Measurements from ENCODE around the gene CIDEC.
"Not testable (repeated sequence)": the region's sequence is repeated elsewhere in the genome, so short reads cannot be mapped to it uniquely, and the experiment has no call there.

Gene CIDEC

DNA sequence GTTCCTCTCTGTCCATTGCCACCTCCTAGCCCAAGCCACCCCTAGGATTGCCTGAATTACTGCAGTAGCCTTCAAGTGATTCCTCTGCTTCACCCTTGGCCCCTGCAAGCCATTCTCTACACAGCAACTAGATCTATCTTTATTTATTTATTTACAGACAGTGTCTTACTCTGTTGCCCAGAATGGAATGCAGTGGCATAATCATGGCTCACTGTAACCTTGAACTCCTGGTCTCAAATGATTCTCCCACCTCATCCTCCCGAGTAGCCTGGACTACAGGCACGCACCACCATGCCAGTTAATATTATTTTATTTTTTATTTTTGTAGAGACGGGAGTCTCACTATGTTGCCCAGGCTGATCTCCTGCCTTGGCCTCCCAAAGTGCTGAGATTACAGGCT is 8.5 kb upstream of the CIDEC start:
- Histone ChIP-seq H3K36me3 (ENCODE audit: control insufficient read depth, insufficient read depth, low read length) (peaks cover 14% of the 10 kb centered on the region), H3K9me3 (ENCODE audit: control insufficient read depth, insufficient read depth, low read depth, low read length) (no peaks in the 10 kb centered on the region), H3K27ac (ENCODE audit: low read depth, low read length) (no peak overlapping the region), H3K9ac (ENCODE audit: low read length) (no peak overlapping the region), H3K4me1 (ENCODE audit: control insufficient read depth, insufficient read depth, low read length) (peaks cover 10% of the 10 kb centered on the region; the same call in 1 of the 2 replicates), H3K27me3 (ENCODE audit: control insufficient read depth, insufficient read depth, low read length) (no peaks in the 10 kb centered on the region), H3K4me3 (ENCODE audit: low read depth, low read length) (no peak overlapping the region)

- Histone ChIP-seq H3K4me1 (ENCODE audit: control insufficient read depth, insufficient read depth, low read length) (peaks cover 10% of the 10 kb centered on the region; the same call in 1 of the 2 replicates), H3K9me3 (ENCODE audit: control insufficient read depth, insufficient read depth, low read depth, low read length) (no peaks in the 10 kb centered on the region), H3K9ac (ENCODE audit: low read length) (no peak overlapping the region), H3K36me3 (ENCODE audit: control insufficient read depth, insufficient read depth, low read length) (peaks cover 4% of the 10 kb centered on the region), H3K27ac (ENCODE audit: low read depth, low read length) (no peak overlapping the region), H3K27me3 (ENCODE audit: control insufficient read depth, insufficient read depth, low read length) (no peaks in the 10 kb centered on the region), H3K4me3 (ENCODE audit: low read depth, low read length) (no peak overlapping the region)
Observed at GRCh38 chr3:9887480-9887879, 7.4 kb upstream of the CIDEC start.

DNA sequence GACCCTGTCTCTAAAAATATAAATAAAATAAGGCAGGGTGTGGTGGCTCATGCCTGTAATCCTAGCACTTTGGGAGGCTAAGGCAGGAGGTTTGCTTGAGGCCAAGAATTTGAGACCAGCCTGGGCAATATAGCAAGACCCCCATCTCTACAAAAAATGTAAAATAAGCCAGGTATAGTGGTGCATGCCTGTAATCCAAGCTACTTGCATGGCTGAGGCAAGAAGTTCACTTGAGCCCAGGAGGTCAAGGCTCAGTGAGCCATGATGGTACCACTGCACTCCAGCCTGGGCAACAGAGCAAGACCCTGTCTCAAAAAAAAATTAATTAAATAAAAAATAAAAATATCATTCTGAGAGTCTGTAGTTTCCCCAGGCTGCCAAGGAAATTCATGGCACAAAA is 6.3 kb upstream of the CIDEC start:
- Histone ChIP-seq H3K9ac (ENCODE audit: low read length) (no peak overlapping the region), H3K27ac (ENCODE audit: low read depth, low read length) (no peak overlapping the region), H3K36me3 (ENCODE audit: control insufficient read depth, insufficient read depth, low read length) (no peaks in the 10 kb centered on the region), H3K27me3 (ENCODE audit: control insufficient read depth, insufficient read depth, low read length) (no peaks in the 10 kb centered on the region), H3K9me3 (ENCODE audit: control insufficient read depth, insufficient read depth, low read depth, low read length) (no peaks in the 10 kb centered on the region), H3K4me3 (ENCODE audit: low read depth, low read length) (no peak overlapping the region), H3K4me1 (ENCODE audit: control insufficient read depth, insufficient read depth, low read length) (peaks cover 10% of the 10 kb centered on the region; the same call in 1 of the 2 replicates)

GRCh38 chr3:9884555-9885165 is 4.6 kb upstream of the CIDEC start:
- H3K4me3 ChIP-seq (ENCODE audit: low read depth, low read length) = no peak overlapping the region
- peak overlapping the region; percentile 66; the same call in 1 of the 2 replicates for H3K27ac ChIP-seq (ENCODE audit: low read depth, low read length)

DNA sequence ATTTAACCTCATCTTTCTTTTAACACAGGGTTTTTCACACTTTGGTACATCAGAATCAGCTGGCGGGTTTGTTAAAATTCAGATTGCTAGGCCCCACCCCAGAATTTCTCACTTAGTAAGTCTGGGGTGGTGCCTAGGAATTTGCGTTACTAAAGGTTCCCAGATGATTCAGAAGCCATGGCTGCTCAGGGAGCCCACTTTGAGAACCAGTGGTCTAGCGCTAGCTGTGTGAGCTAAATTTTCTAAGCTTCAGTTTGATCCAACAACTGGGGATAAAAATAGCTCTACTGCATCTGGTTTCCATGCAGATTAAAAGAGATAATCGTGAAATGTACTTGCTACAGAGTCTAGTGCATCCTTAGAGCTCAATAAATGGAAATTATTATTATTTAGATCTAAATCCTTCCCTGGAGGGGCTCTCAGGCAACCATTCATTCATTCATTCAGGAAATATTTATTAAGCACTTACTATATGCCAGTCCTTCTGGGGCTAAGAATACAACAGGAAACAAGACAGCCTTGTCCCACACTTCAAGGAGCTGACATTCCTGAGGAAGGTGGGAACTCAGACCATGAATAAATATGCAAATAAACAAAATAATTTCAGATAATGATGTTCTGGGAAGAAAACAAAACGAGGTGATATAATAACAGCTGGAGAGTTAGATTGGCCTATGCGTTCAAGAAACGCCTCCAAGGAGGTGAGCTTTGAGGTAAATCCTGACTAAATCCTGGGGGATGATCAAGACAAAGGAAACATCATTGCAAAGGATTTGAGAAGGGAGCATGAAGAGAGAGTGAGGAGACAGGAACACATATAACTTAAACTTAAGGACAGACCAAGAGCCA is 3.9 kb upstream of the CIDEC start:
- Histone ChIP-seq H3K4me1 (ENCODE audit: control insufficient read depth, insufficient read depth, low read length) (peaks cover 10% of the 10 kb centered on the region; the same call in 1 of the 2 replicates), H3K27me3 (ENCODE audit: control insufficient read depth, insufficient read depth, low read length) (no peaks in the 10 kb centered on the region), H3K4me3 (ENCODE audit: low read depth, low read length) (no peak overlapping the region), H3K36me3 (ENCODE audit: control insufficient read depth, insufficient read depth, low read length) (no peaks in the 10 kb centered on the region), H3K9me3 (ENCODE audit: control insufficient read depth, insufficient read depth, low read depth, low read length) (no peaks in the 10 kb centered on the region), H3K27ac (ENCODE audit: low read depth, low read length) (peak overlapping the region; percentile 66; the same call in 1 of the 2 replicates), H3K9ac (ENCODE audit: low read length) (peak overlapping the region; percentile 66)

More at GRCh38 chr3:9884555-9885165, 4.6 kb upstream of the CIDEC start:
- Histone ChIP-seq H3K4me1 (ENCODE audit: control insufficient read depth, insufficient read depth, low read length) (peaks cover 10% of the 10 kb centered on the region; the same call in 1 of the 2 replicates), H3K9ac (ENCODE audit: low read length) (peak overlapping the region; percentile 66), H3K9me3 (ENCODE audit: control insufficient read depth, insufficient read depth, low read depth, low read length) (no peaks in the 10 kb centered on the region), H3K27me3 (ENCODE audit: control insufficient read depth, insufficient read depth, low read length) (no peaks in the 10 kb centered on the region), H3K36me3 (ENCODE audit: control insufficient read depth, insufficient read depth, low read length) (no peaks in the 10 kb centered on the region)

- Histone ChIP-seq H3K36me3 (ENCODE audit: control insufficient read depth, insufficient read depth, low read length) (no peaks in the 10 kb centered on the region), H3K27ac (ENCODE audit: low read depth, low read length) (no peak overlapping the region), H3K4me3 (ENCODE audit: low read depth, low read length) (no peak overlapping the region), H3K4me1 (ENCODE audit: control insufficient read depth, insufficient read depth, low read length) (peaks cover 22% of the 10 kb centered on the region), H3K9ac (ENCODE audit: low read length) (no peak overlapping the region), H3K27me3 (ENCODE audit: control insufficient read depth, insufficient read depth, low read length) (no peaks in the 10 kb centered on the region), H3K9me3 (ENCODE audit: control insufficient read depth, insufficient read depth, low read depth, low read length) (no peaks in the 10 kb centered on the region)
Observed at GRCh38 chr3:9881441-9881840, 1.4 kb upstream of the CIDEC start.

GRCh38 chr3:9878700-9879099 is 1.4 kb downstream of the CIDEC start:
- Histone ChIP-seq H3K27me3 (ENCODE audit: control insufficient read depth, insufficient read depth, low read length) (no peaks in the 10 kb centered on the region), H3K36me3 (ENCODE audit: control insufficient read depth, insufficient read depth, low read length) (no peaks in the 10 kb centered on the region), H3K4me1 (ENCODE audit: control insufficient read depth, insufficient read depth, low read length) (peaks cover 14% of the 10 kb centered on the region), H3K27ac (ENCODE audit: low read depth, low read length) (no peak overlapping the region), H3K9me3 (ENCODE audit: control insufficient read depth, insufficient read depth, low read depth, low read length) (no peaks in the 10 kb centered on the region), H3K9ac (ENCODE audit: low read length) (no peak overlapping the region), H3K4me3 (ENCODE audit: low read depth, low read length) (no peak overlapping the region)

DNA sequence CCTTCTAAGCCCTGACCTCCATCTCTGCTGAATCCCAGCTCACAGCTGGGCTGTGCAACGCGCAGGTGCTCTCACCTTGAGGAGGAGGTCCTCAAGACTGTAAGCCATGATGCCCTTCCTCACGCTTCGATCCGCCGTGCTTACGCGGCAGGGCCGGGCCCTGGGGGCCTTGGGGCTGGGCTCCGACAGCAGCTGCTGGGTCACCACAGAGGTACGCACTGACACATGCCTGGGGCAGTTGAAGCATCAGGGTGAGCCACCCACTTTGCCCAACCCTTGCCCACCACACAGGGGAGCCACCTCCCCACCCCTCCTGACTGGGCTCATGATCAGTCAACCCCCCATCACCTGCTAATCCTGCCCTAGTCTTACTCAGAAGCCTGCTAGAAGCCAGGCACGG is 3.1 kb downstream of the CIDEC start:
- Histone ChIP-seq H3K4me3 (ENCODE audit: low read depth, low read length) (no peak overlapping the region), H3K27ac (ENCODE audit: low read depth, low read length) (no peak overlapping the region), H3K4me1 (ENCODE audit: control insufficient read depth, insufficient read depth, low read length) (peaks cover 11% of the 10 kb centered on the region), H3K36me3 (ENCODE audit: control insufficient read depth, insufficient read depth, low read length) (no peaks in the 10 kb centered on the region), H3K9ac (ENCODE audit: low read length) (no peak overlapping the region), H3K9me3 (ENCODE audit: control insufficient read depth, insufficient read depth, low read depth, low read length) (no peaks in the 10 kb centered on the region), H3K27me3 (ENCODE audit: control insufficient read depth, insufficient read depth, low read length) (no peaks in the 10 kb centered on the region)

DNA sequence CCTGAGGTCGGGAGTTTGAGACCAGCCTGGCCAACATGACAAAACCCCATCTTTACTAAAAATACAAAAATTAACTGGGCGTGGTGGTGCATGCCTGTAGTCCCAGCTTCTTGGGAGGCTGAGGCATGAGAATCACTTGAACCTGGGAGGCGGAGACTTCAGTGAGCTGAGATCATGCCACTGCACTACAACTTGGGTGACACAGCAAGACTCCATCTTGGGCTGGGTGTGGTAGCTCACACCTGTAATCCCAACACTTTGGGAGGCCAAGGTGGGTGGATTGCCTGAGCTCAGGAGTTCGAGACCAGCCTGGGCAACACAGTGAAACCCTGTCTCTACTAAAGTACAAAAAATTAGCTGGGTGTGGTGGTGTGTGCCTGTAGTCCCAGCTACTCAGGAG is 3.8 kb downstream of the CIDEC start:
- peaks cover 11% of the 10 kb centered on the region for H3K4me1 ChIP-seq (ENCODE audit: control insufficient read depth, insufficient read depth, low read length)
- H3K9ac ChIP-seq (ENCODE audit: low read length); H3K36me3 ChIP-seq (ENCODE audit: control insufficient read depth, insufficient read depth, low read length); H3K27ac ChIP-seq (ENCODE audit: low read depth, low read length); H3K4me3 ChIP-seq (ENCODE audit: low read depth, low read length); H3K9me3 ChIP-seq (ENCODE audit: control insufficient read depth, insufficient read depth, low read depth, low read length); H3K27me3 ChIP-seq (ENCODE audit: control insufficient read depth, insufficient read depth, low read length): not testable (repeated sequence)

GRCh38 chr3:9875448-9875847 is 4.6 kb downstream of the CIDEC start:
- no peak overlapping the region for H3K9ac ChIP-seq (ENCODE audit: low read length)
- no peaks in the 10 kb centered on the region for H3K27me3 ChIP-seq (ENCODE audit: control insufficient read depth, insufficient read depth, low read length)
- H3K9me3 ChIP-seq (ENCODE audit: control insufficient read depth, insufficient read depth, low read depth, low read length) = no peaks in the 10 kb centered on the region
- H3K4me3 ChIP-seq (ENCODE audit: low read depth, low read length) = no peak overlapping the region
- peaks cover 11% of the 10 kb centered on the region for H3K4me1 ChIP-seq (ENCODE audit: control insufficient read depth, insufficient read depth, low read length)
- no peaks in the 10 kb centered on the region for H3K36me3 ChIP-seq (ENCODE audit: control insufficient read depth, insufficient read depth, low read length)
- H3K27ac ChIP-seq (ENCODE audit: low read depth, low read length) = no peak overlapping the region

- not testable (repeated sequence) for H3K4me3 ChIP-seq (ENCODE audit: low read depth, low read length); H3K27ac ChIP-seq (ENCODE audit: low read depth, low read length)
Observed at GRCh38 chr3:9872067-9872466, 8.0 kb downstream of the CIDEC start.

More at GRCh38 chr3:9872067-9872466, 8.0 kb downstream of the CIDEC start:
- not testable (repeated sequence) for H3K4me1 ChIP-seq (ENCODE audit: control insufficient read depth, insufficient read depth, low read length); H3K9ac ChIP-seq (ENCODE audit: low read length); H3K27me3 ChIP-seq (ENCODE audit: control insufficient read depth, insufficient read depth, low read length); H3K9me3 ChIP-seq (ENCODE audit: control insufficient read depth, insufficient read depth, low read depth, low read length); H3K36me3 ChIP-seq (ENCODE audit: control insufficient read depth, insufficient read depth, low read length)

Data from HUES6 (cell line).